GM12878 (cell line): ENCODE data around the gene STK11. TPM values are rescaled to one million over a fixed set of nuclear protein-coding genes. Genes with fewer than 3 reads are reported as not detected.
A peak's percentile ranks its signal among the peaks of the same experiment; 100 is the strongest.

Experiments used
- ASH2L ChIP-seq: fragments of 300-600, 200-600 bp; sonication (generic); IDR thresholded peaks from 2 replicates; pipeline ENCODE4 v1.6.1; 2017; ENCODE audit warnings: low read depth, mild to moderate bottlenecking, borderline replicate concordance
- CREB1 ChIP-seq: IDR thresholded peaks from 2 replicates; pipeline ENCODE4 v1.6.1; 2012; ENCODE audit warnings: low read depth, mild to moderate bottlenecking, inconsistent platforms
- EED ChIP-seq: sonication (generic); IDR thresholded peaks from 2 replicates; pipeline ENCODE4 v1.6.1; 2016; ENCODE audit warnings: antibody characterized with exemption, low read depth
- EP300 ChIP-seq, 2 experiments: fragments of 150-350 bp in 1 of 2; IDR thresholded peaks; 2 replicates each; pipeline ENCODE4 v1.6.1; 2011 to 2012; ENCODE audit warnings: low read depth in 2 of 2, low read length in 2 of 2, borderline replicate concordance in 1 of 2, improper control_type of control experiment in 1 of 2, inconsistent platforms in 1 of 2; ENCODE audit not compliant: control insufficient read depth in 1 of 2
- FOXM1 ChIP-seq: IDR thresholded peaks from 2 replicates; pipeline ENCODE4 v1.6.1; 2012; ENCODE audit warnings: low read depth, mild to moderate bottlenecking, inconsistent platforms, low read length, moderate library complexity
- IKZF1 ChIP-seq: fragments of 450-650 bp; conservative IDR thresholded peaks from 2 replicates; pipeline ENCODE4 v1.6.1; 2017; ENCODE audit warnings: antibody characterized with exemption, mild to moderate bottlenecking
- IKZF2 ChIP-seq, 2 experiments: fragments of 450-650 bp; IDR thresholded peaks; 2 replicates each; pipeline ENCODE4 v1.6.1; 2017; ENCODE audit warnings: mild to moderate bottlenecking in 2 of 2, moderate library complexity in 2 of 2
- NFXL1 ChIP-seq: fragments of 450-650 bp; IDR thresholded peaks from 2 replicates; pipeline ENCODE4 v1.6.1; 2017; ENCODE audit warnings: antibody characterized with exemption, mild to moderate bottlenecking, borderline replicate concordance
- POLR2AphosphoS5 ChIP-seq: IDR thresholded peaks from 2 replicates; pipeline ENCODE4 v1.6.1; 2011; ENCODE audit warnings: mild to moderate bottlenecking, low read length, inconsistent platforms
- RB1 ChIP-seq: fragments of 450-650 bp; formaldehyde crosslinking; IDR thresholded peaks from 2 replicates; pipeline ENCODE4 v1.6.1; 2017; ENCODE audit warnings: mild to moderate bottlenecking, borderline replicate concordance
- SIN3A ChIP-seq: IDR thresholded peaks from 2 replicates; pipeline ENCODE4 v1.6.1; 2012; ENCODE audit warnings: low read depth, low read length, improper control_type of control experiment
- SIX5 ChIP-seq: IDR thresholded peaks from 2 replicates; pipeline ENCODE4 v1.6.1; 2011; ENCODE audit warnings: mild to moderate bottlenecking, low read depth, low read length, moderate library complexity; ENCODE audit not compliant: severe bottlenecking
- SMAD5 ChIP-seq: IDR thresholded peaks from 2 replicates; pipeline ENCODE4 v1.6.1; 2016; ENCODE audit warnings: antibody characterized with exemption, low read depth
- SREBF2 ChIP-seq: IDR thresholded peaks from 2 replicates; pipeline ENCODE4 v1.6.1; 2012; ENCODE audit warnings: mild to moderate bottlenecking, low read length
- SRF ChIP-seq, 2 experiments: IDR thresholded peaks; 2 replicates each; pipeline ENCODE4 v1.6.1; 2011; ENCODE audit warnings: low read depth in 2 of 2, low read length in 2 of 2, mild to moderate bottlenecking in 1 of 2, moderate library complexity in 1 of 2
- SUPT20H ChIP-seq: IDR thresholded peaks from 2 replicates; pipeline ENCODE4 v1.6.1; 2011; ENCODE audit warnings: low read depth, mild to moderate bottlenecking, low read length, moderate library complexity, borderline replicate concordance; ENCODE audit not compliant: control insufficient read depth
- TCF12 ChIP-seq: IDR thresholded peaks from 2 replicates; pipeline ENCODE4 v1.6.1; 2011; ENCODE audit warnings: low read depth, mild to moderate bottlenecking, low read length
- TCF3 ChIP-seq: IDR thresholded peaks from 2 replicates; pipeline ENCODE4 v1.6.1; 2012; ENCODE audit warnings: low read depth, mild to moderate bottlenecking, low read length, borderline replicate concordance; ENCODE audit not compliant: insufficient read depth
- YBX1 ChIP-seq: fragments of 450-650 bp; IDR thresholded peaks from 2 replicates; pipeline ENCODE4 v1.6.1; 2016; ENCODE audit warnings: antibody characterized with exemption
- ZBED1 ChIP-seq: IDR thresholded peaks from 2 replicates; pipeline ENCODE4 v1.6.1; 2016; ENCODE audit warnings: borderline replicate concordance
- ZNF217 ChIP-seq: fragments of 450-650 bp; IDR thresholded peaks from 2 replicates; pipeline ENCODE4 v1.6.1; 2017; ENCODE audit warnings: antibody characterized with exemption, mild to moderate bottlenecking
- ZSCAN29 ChIP-seq: fragments of 450-650 bp; IDR thresholded peaks from 2 replicates; pipeline ENCODE4 v1.6.1; 2017; ENCODE audit warnings: mild to moderate bottlenecking, moderate library complexity
- polyA plus RNA-seq, 11 experiments: library from polyadenylated mRNA; depleted of rRNA in 4 of 11; unstranded in 6 of 11; stranded (reverse) in 5 of 11; fragments of >200 nt; fragmentation: Nextera tagmentation in 4 of 11; fragmentation: Illumina TruSeq in 1 of 11; extraction: Ambion mirVana in 4 of 11; extraction: Trizol in 1 of 11; gene quantifications; 1 replicate in 1 of 11; 2 replicates in 10 of 11; pipeline versions ENCODE4 v1.2.1 to v1.2.3, GENCODE V29; 2011 to 2016; ENCODE audit warnings: inconsistent platforms in 2 of 11, missing spikeins in 2 of 11, low read depth in 1 of 11
- total RNA-seq, 4 experiments: library from RNA; depleted of rRNA in 3 of 4; stranded (reverse); fragments of >200 nt in 3 of 4; fragmentation: Illumina TruSeq in 1 of 4; extraction: Trizol in 1 of 4; gene quantifications; 2 replicates each; pipeline versions ENCODE4 v1.2.1 to v1.2.3, GENCODE V29; 2013 to 2021
- TF ChIP-seq, protein P1 (sequence below): fragments of 450-650 bp; IDR thresholded peaks from 2 replicates; pipeline ENCODE4 v1.6.1; 2017; ENCODE audit warnings: borderline replicate concordance
- TF ChIP-seq, protein P2 (sequence below): IDR thresholded peaks from 2 replicates; pipeline ENCODE4 v1.6.1; 2011; ENCODE audit warnings: low read depth, mild to moderate bottlenecking, low read length, moderate library complexity, borderline replicate concordance; ENCODE audit errors: extremely low read depth
- TF ChIP-seq, protein P3 (sequence below): fragments of 450-650 bp; IDR thresholded peaks from 2 replicates; pipeline ENCODE4 v1.6.1; 2016; ENCODE audit warnings: mild to moderate bottlenecking, moderate library complexity, borderline replicate concordance

STK11 gene
- total and polyA plus RNA-seq, 10 of the 15 experiments (the other 5 are each of a cell fraction or from before 2014, with no cell fraction given) = 0.33 to 71.0 (median 23.8) TPM

DNA sequence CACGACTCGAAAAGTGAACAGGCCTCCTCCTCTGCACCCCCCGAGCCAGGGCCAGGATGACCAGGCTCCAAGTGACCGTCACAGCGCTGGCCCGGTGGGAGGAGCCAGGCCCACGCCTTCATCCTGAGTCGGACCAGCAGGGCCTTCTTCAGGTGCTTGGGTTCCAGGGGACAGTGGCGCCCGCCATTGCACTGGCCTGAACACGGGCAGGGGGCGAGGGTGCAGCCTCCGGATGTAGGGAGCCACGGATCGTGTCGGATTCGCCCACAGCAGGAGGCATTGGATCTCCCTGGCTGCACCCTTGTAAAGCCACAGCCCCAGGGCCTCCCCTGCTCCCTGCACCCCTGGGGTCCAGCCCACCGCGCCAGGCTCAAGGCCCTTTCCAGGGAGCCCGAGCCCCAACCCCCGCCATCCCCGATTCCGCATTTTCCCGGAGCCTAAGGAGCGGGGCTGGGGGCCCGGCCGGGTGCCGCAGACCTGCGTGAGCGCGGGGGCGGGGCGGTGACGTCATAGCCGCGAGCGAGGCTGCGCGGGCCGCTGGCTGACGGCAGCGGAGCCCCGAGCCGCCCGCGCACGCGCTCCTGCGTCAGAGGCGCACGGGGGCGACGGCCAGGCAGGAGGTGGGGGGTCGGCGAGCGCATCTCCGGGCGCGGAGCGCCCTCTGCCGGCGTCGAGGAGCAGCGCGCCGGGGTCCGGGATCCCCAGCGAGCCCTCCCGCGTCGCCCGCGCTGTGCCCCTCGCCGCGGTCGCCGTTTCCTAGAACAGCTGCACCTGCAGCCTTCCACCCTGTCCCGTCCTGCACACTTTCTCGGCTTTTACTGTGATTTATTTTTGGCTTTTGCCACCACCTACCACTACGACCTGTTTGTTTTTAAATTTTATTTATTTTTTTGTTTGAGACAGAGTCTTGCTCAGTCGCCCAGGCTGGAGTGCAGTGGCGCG lies 34.5 kb downstream of the STK11 start (continued):
- TF ChIP-seq ZSCAN29 (peak; percentile 45; the same call in 1 of the 2 replicates), IKZF1 (peak; percentile 97), YBX1 (no peak), SUPT20H (no peak), SIX5 (peak; percentile 25), SRF (IDR thresholded peaks at IDR 0.05; ENCODE audit: low read depth in 2 of 2, low read length in 2 of 2) (no peak), SMAD5 (no peak), ZNF217 (peak; percentile 67; the same call in 1 of the 2 replicates), EED (no peak), ZBED1 (no peak), RB1 (peak; percentile 84; the same call in 1 of the 2 replicates), TCF3 (no peak), SREBF2 (no peak), ASH2L (no peak), SIN3A (no peak), TCF12 (peak; percentile 65), EP300 (IDR thresholded peaks at IDR 0.05; ENCODE audit: borderline replicate concordance in 1 of 2, control insufficient read depth in 1 of 2, low read depth in 2 of 2, low read length in 2 of 2) (peak in 1 of 2 experiments; percentile 37; a peak in 1 of 4 replicates), NFXL1 (peak; percentile 70; the same call in 1 of the 2 replicates), IKZF2 (IDR thresholded peaks at IDR 0.05) (peak in 1 of 2 experiments; percentile 14; a peak in 1 of 4 replicates), CREB1 (peak; percentile 95), POLR2AphosphoS5 (no peak), FOXM1 (no peak)
- TF ChIP-seq, protein P1, sequence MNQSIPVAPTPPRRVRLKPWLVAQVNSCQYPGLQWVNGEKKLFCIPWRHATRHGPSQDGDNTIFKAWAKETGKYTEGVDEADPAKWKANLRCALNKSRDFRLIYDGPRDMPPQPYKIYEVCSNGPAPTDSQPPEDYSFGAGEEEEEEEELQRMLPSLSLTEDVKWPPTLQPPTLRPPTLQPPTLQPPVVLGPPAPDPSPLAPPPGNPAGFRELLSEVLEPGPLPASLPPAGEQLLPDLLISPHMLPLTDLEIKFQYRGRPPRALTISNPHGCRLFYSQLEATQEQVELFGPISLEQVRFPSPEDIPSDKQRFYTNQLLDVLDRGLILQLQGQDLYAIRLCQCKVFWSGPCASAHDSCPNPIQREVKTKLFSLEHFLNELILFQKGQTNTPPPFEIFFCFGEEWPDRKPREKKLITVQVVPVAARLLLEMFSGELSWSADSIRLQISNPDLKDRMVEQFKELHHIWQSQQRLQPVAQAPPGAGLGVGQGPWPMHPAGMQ = no peak
- TF ChIP-seq, protein P2, sequence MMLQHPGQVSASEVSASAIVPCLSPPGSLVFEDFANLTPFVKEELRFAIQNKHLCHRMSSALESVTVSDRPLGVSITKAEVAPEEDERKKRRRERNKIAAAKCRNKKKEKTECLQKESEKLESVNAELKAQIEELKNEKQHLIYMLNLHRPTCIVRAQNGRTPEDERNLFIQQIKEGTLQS = 0 out of 2 replicates have a peak, but pooled peaks have one; percentile 38
- TF ChIP-seq, protein P3, sequence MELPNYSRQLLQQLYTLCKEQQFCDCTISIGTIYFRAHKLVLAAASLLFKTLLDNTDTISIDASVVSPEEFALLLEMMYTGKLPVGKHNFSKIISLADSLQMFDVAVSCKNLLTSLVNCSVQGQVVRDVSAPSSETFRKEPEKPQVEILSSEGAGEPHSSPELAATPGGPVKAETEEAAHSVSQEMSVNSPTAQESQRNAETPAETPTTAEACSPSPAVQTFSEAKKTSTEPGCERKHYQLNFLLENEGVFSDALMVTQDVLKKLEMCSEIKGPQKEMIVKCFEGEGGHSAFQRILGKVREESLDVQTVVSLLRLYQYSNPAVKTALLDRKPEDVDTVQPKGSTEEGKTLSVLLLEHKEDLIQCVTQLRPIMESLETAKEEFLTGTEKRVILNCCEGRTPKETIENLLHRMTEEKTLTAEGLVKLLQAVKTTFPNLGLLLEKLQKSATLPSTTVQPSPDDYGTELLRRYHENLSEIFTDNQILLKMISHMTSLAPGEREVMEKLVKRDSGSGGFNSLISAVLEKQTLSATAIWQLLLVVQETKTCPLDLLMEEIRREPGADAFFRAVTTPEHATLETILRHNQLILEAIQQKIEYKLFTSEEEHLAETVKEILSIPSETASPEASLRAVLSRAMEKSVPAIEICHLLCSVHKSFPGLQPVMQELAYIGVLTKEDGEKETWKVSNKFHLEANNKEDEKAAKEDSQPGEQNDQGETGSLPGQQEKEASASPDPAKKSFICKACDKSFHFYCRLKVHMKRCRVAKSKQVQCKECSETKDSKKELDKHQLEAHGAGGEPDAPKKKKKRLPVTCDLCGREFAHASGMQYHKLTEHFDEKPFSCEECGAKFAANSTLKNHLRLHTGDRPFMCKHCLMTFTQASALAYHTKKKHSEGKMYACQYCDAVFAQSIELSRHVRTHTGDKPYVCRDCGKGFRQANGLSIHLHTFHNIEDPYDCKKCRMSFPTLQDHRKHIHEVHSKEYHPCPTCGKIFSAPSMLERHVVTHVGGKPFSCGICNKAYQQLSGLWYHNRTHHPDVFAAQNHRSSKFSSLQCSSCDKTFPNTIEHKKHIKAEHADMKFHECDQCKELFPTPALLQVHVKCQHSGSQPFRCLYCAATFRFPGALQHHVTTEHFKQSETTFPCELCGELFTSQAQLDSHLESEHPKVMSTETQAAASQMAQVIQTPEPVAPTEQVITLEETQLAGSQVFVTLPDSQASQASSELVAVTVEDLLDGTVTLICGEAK = no peak
